Adrenal gland (tissue), 5 donors: Measurements from ENCODE around the gene PTPN3.

Experiments
- POLR2A ChIP-seq, 2 donors: fragments of 450-650 bp; IDR thresholded peaks; one replicate each; pipeline ENCODE4 v1.6.1; 2017; ENCODE audit warnings: antibody characterized with exemption in 2 of 2, mild to moderate bottlenecking in 2 of 2, moderate library complexity in 1 of 2
- TF ChIP-seq, protein P1 (sequence below), 6 experiments: fragments of 450-650 bp in 4 of 6; fragments of 200-600 bp in 2 of 6; sonication (generic) in 1 of 6; IDR thresholded peaks; 1 replicate in 5 of 6; 2 replicates in 1 of 6; pipeline versions ENCODE4 v1.5.1 to v1.8.0; 2016 to 2021; ENCODE audit warnings: antibody characterized with exemption in 6 of 6, mild to moderate bottlenecking in 2 of 6, moderate library complexity in 1 of 6
- donor health status: DM: no; HTN: no; CAD: no.

DNA sequence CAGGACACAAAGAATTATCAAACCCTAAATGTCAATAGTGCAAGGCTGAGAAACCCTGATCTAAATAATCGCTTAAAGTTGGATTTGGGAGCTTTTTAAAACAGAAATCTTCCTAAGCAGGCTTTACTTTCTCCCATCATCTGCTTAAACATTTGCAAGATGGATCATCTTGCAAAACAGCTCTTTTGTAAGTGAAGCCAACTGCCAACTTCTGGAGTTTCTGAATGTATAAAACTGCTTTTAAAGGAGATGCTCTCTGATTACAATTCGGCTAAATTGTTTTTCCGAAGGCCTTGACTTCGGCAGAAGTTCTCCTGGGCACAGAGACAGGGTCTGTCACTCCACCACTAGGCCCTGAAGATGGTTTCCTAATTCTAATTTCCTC is 1.3 kb downstream of the PTPN3 start:
- TF ChIP-seq, protein P1, sequence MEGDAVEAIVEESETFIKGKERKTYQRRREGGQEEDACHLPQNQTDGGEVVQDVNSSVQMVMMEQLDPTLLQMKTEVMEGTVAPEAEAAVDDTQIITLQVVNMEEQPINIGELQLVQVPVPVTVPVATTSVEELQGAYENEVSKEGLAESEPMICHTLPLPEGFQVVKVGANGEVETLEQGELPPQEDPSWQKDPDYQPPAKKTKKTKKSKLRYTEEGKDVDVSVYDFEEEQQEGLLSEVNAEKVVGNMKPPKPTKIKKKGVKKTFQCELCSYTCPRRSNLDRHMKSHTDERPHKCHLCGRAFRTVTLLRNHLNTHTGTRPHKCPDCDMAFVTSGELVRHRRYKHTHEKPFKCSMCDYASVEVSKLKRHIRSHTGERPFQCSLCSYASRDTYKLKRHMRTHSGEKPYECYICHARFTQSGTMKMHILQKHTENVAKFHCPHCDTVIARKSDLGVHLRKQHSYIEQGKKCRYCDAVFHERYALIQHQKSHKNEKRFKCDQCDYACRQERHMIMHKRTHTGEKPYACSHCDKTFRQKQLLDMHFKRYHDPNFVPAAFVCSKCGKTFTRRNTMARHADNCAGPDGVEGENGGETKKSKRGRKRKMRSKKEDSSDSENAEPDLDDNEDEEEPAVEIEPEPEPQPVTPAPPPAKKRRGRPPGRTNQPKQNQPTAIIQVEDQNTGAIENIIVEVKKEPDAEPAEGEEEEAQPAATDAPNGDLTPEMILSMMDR (IDR thresholded peaks at IDR 0.05) = no peak
- no peak for TF ChIP-seq POLR2A (IDR thresholded peaks at IDR 0.05)
